GM13977 (cell line): ENCODE data around the gene DYNLL2.
"Not testable (repeated sequence)": the region's sequence is repeated elsewhere in the genome, so short reads cannot be mapped to it uniquely, and the experiment has no call there.

Experiments used
- DNase-seq: peaks from one replicate; pipeline ENCODE4 v3.0.0; 2012; ENCODE audit warnings: low spot score
- CTCF ChIP-seq: IDR thresholded peaks from 2 replicates; pipeline ENCODE4 v1.5.1; 2012; ENCODE audit warnings: mild to moderate bottlenecking, control low read depth; ENCODE audit not compliant: insufficient read depth; ENCODE audit errors: extremely low read depth, missing control alignments
- in situ Hi-C: fragments of 300-500 bp; cut with MboI; formaldehyde crosslinking; loops from one replicate; pipeline ENCODE4 v1.12.0; 2022; ENCODE audit warnings: low sequenced_read_pairs, low pct_unique_long_range_greater_than_20kb, mixed read lengths, inconsistent platforms; ENCODE audit not compliant: unreplicated experiment

DYNLL2 gene

GRCh38 chr17:58097384-58098088, 14.3 kb downstream of the DYNLL2 start:
- in situ Hi-C loops = no loop called here
- no peak for DNase-seq
- TF ChIP-seq CTCF = no peak

- in situ Hi-C loops = loop anchor here (10.0 kb wide), 1 partner anchor 246 kb away; the partner anchor contains the start of gene MRPS23
- no peak for TF ChIP-seq CTCF
- no peak for DNase-seq
Measured at GRCh38 chr17:58100506-58100905, 17.3 kb downstream of the DYNLL2 start.

DNA sequence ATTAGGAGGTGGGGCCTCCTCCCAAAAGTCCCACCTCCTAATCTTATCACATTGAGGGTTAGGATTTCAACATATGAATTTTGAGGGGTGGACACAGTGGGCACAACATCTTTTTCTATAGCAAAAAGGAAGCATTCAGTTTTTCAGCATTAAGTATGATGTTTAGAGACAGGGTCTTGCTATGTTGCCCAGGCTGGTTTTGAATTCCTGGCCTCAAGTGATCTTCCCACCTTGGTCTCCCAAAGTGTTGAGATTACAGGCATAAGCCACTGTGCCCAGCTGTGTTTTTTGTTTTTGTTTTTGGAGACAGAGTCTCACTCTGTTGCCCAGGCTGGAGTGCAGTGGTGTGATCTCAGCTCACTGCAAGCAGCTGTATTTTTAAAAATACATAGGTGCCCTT, 18.7 kb downstream of the DYNLL2 start:
- in situ Hi-C loops = loop anchor here (10.0 kb wide), 1 partner anchor 247 kb away; the partner anchor contains the start of gene MRPS23

DNA sequence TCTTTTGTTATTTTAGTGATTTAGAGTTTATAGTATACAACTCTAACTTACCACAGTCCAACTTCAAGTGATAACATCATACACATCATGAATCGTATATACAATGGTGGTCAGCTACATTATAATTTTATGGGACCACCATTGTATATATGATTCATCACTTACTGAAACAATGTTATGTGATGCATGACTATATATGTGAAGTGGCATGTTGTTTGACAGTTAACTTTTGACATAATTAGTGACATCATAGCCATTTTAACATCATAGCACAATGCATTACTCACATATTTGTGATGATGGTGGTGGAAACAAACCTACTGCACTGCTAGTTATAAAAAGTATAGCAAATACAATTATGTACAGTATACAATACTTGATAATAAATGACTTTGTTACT, 21.9 kb downstream of the DYNLL2 start:
- in situ Hi-C loops = loop anchor here (10.0 kb wide), 1 partner anchor 250 kb away; the partner anchor contains the start of gene MRPS23
- no peak for DNase-seq
- TF ChIP-seq CTCF = no peak

More for the DNA sequence above, 18.7 kb downstream of the DYNLL2 start:
- DNase-seq = not testable (repeated sequence)

DNA sequence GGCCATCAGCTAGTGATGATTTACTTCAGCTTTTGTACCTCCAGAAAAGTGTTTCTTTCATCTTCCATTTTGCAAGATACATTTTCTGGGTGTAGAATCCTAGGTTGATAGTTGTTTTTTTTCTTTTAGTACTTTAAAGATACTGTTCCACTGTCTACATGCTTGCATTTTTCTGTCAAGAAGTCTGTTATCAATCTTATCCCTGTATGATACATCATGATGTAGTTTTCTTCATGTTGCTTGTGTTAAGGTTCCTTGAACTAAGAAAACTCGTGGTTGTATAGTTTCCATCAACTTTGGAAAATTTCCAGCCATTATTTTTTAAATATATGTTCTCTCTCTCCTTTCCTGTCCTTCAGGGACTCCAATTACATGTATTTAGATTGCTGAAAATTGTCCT, 24.1 kb downstream of the DYNLL2 start:
- TF ChIP-seq CTCF = no peak

DNA sequence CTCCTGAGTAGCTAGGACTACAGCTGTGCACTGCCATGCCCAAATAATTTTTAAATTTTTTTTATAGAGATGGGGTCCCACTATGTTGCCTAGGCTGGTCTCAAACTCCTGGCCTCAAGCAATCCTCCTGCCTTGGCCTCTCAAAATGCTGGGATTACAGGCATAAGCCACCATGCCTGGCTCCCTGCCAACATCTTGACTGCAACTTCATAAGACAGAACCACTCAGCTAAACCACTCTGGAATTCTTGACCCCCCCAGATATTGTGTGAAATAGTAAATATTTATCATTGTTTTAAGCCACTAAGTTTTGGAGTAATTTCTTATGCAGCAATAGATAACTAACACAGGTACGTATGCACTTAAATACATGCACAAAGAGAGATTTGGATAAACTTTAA, 26.0 kb downstream of the DYNLL2 start:
- no peak for DNase-seq
- in situ Hi-C loops = loop anchor here (10.0 kb wide), 1 partner anchor 254 kb away; the partner anchor contains the start of gene MRPS23
- no peak for TF ChIP-seq CTCF

More for the DNA sequence above, 24.1 kb downstream of the DYNLL2 start:
- no peak for DNase-seq
- in situ Hi-C loops = loop anchor here (10.0 kb wide), 1 partner anchor 253 kb away; the partner anchor contains the start of gene MRPS23

DNA sequence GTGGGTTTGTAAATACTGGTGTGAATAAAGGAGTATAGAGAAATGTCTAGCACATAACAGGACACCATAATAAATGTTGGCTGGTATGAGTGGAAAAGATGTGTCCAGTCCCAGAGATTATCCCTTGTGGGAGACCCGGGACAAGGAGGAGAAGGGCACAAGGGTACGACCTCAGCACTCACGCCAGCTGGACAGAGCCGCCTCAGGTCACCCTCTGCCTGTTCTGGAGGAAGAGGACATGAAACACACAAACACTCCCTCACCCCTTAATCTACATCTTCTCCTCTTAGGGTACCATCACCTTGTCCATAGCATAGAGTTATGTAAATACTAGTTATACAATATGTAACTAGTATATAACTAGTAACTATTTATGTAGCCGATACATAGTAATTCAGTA, 26.8 kb downstream of the DYNLL2 start:
- DNase-seq = no peak
- TF ChIP-seq CTCF = no peak
- in situ Hi-C loops = no loop called here
